Measurements from ENCODE around the gene ASCL2.

DNA sequence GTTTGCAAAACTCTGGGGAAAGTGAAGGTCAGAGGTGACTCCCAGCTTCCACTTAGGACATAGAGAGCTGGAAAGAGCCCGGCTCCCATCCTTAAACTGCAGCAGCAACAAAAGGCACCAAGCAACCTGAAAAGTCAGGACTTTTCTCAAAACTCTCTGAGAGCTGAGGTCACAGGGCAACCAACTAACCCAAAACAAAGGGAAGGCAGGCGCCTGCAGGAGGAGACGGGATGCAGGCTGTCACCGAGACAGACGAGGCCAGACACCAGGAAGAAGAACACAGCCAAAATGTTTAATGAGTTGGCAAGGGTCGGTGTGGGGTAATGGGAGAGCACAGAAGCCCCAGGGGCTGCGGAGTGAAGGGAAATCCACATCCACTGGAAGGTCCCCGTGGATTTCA is 19.9 kb downstream of the ASCL2 start:
- TF ChIP-seq, protein P1, sequence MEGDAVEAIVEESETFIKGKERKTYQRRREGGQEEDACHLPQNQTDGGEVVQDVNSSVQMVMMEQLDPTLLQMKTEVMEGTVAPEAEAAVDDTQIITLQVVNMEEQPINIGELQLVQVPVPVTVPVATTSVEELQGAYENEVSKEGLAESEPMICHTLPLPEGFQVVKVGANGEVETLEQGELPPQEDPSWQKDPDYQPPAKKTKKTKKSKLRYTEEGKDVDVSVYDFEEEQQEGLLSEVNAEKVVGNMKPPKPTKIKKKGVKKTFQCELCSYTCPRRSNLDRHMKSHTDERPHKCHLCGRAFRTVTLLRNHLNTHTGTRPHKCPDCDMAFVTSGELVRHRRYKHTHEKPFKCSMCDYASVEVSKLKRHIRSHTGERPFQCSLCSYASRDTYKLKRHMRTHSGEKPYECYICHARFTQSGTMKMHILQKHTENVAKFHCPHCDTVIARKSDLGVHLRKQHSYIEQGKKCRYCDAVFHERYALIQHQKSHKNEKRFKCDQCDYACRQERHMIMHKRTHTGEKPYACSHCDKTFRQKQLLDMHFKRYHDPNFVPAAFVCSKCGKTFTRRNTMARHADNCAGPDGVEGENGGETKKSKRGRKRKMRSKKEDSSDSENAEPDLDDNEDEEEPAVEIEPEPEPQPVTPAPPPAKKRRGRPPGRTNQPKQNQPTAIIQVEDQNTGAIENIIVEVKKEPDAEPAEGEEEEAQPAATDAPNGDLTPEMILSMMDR (IDR thresholded peaks at IDR 0.05): no peak
- TF ChIP-seq POLR2A (IDR thresholded peaks at IDR 0.05): no peak
